ENCODE measurements around the gene SNX14. TPM values are rescaled to one million over a fixed set of nuclear protein-coding genes. Genes with fewer than 3 reads are reported as not detected.

SNX14 gene
- total and polyA plus RNA-seq, 2 of the 13 experiments (the other 11 are each of a cell fraction or from before 2014, with no cell fraction given) = 83.5 to 112 TPM

- Histone ChIP-seq H3K4me1 (ENCODE audit: insufficient read depth, low read length) (peaks cover 72% of the 10 kb centered on the region), H3K4me3 (replicated peaks in 1 of 3; ENCODE audit: insufficient read depth in 1 of 3, low read depth in 2 of 3, low read length in 3 of 3) (no peak overlapping the region), H3K4me2 (ENCODE audit: low read depth, low read length) (no peak overlapping the region), H3K9me3 (ENCODE audit: low read length) (no peaks in the 10 kb centered on the region), H3K27me3 (ENCODE audit: control insufficient read depth in 1 of 2, insufficient read depth in 2 of 2, low read length in 2 of 2) (no peaks in the 10 kb centered on the region), H3K9ac (ENCODE audit: insufficient read depth, low read depth, low read length) (no peak overlapping the region), H4K20me1 (ENCODE audit: insufficient read depth, low read length) (no peaks in the 10 kb centered on the region), H2AFZ (ENCODE audit: low read length) (no peak overlapping the region), H3K27ac (ENCODE audit: extremely low read length, insufficient read depth, low read length) (no peak overlapping the region), H3K79me2 (ENCODE audit: insufficient read depth, low read length) (no peaks in the 10 kb centered on the region), H3K36me3 (replicated peaks in 1 of 2; ENCODE audit: control insufficient read depth in 1 of 2, insufficient read depth in 2 of 2, low read length in 2 of 2) (peaks cover 0 to 3% of the 10 kb centered on the region in 2 experiments; a peak in 2 of 5 replicates)
- no TSS peak for BruUV-seq (replicated peaks)
- FAIRE-seq (no peak), ATAC-seq (no peak; the same call in 2 of the 3 replicates), DNase-seq (ENCODE audit: low spot score) (no peak)
- in situ Hi-C loops (cut with HindIII; ENCODE audit: extremely low pct_ligation_motif_present, low pct_unique_long_range_greater_than_20kb) (no loop called here), intact Hi-C loops (cut with micrococcal nuclease; ENCODE audit: unreplicated experiment) (no loop called here)
- ChIA-PET POLR2A (interaction anchor here (1.7 to 2.9 kb wide), 2 partner anchors 10 to 12 kb away, joined by 7 read pairs; partner anchors contain the start of gene NT5E), CTCF (ENCODE audit: low intra/inter-chr PET ratio, low total read pairs) (no interaction called here)
- 100% methylated on average over 4 of the region's 4 CpGs for WGBS (ENCODE audit: low lambda C conversion rate)
- TF ChIP-seq ZBTB46 (CRISPR knock-in tag; IDR thresholded peaks at IDR 0.05; ENCODE audit: borderline replicate concordance) = no peak
- TF ChIP-seq DBP (CRISPR knock-in tag; IDR thresholded peaks at IDR 0.05; ENCODE audit: not compliant biosample characterization) = no peak
- no peak for TF ChIP-seq STAT6 (CRISPR knock-in tag; IDR thresholded peaks at IDR 0.05; ENCODE audit: borderline replicate concordance)
- no peak for TF ChIP-seq ZNF776 (CRISPR knock-in tag; IDR thresholded peaks at IDR 0.05)
- TF ChIP-seq TGIF2 (CRISPR knock-in tag; IDR thresholded peaks at IDR 0.05) = no peak
- TF ChIP-seq TBL1XR1 (IDR thresholded peaks at IDR 0.05; ENCODE audit: borderline replicate concordance, low read length, partially characterized antibody) = no peak
- no peak for TF ChIP-seq SIN3A (IDR thresholded peaks at IDR 0.05; ENCODE audit: borderline replicate concordance, low read depth, low read length)
- no peak for TF ChIP-seq MXD1 (CRISPR knock-in tag; IDR thresholded peaks at IDR 0.05)
- no peak for TF ChIP-seq KAT2B (IDR thresholded peaks at IDR 0.05; ENCODE audit: borderline replicate concordance, low read depth, low read length)
- TF ChIP-seq KDM5A (IDR thresholded peaks at IDR 0.05; ENCODE audit: borderline replicate concordance, low read length) = no peak
- no peak for TF ChIP-seq PRDM15 (CRISPR knock-in tag; IDR thresholded peaks at IDR 0.05)
- TF ChIP-seq HNF4G (IDR thresholded peaks at IDR 0.05; ENCODE audit: borderline replicate concordance, low read depth, low read length) = no peak
- TF ChIP-seq HNF4G (CRISPR knock-in tag; IDR thresholded peaks at IDR 0.05; ENCODE audit: borderline replicate concordance, low read depth) = no peak
- no peak for TF ChIP-seq NBN (conservative IDR thresholded peaks at IDR 0.05)
- no peak for TF ChIP-seq ZNF775 (CRISPR knock-in tag; IDR thresholded peaks at IDR 0.05; ENCODE audit: borderline replicate concordance)
- TF ChIP-seq ZNF652 (CRISPR knock-in tag; IDR thresholded peaks at IDR 0.05; ENCODE audit: borderline replicate concordance, low read depth) = no peak
Observed at GRCh38 chr6:85461798-85462170, 131.9 kb downstream of the SNX14 start.

All from HepG2 (cell line).